Psoas muscle (tissue), 8 donors: Measurements from ENCODE around the gene FDXACB1. TPM values are rescaled to one million over a fixed set of nuclear protein-coding genes. Genes with fewer than 3 reads are reported as not detected.
A peak's percentile ranks its signal among the peaks of the same experiment; 100 is the strongest.

Experiments
- ATAC-seq, 4 donors: fragments of 200-7000 bp; cut with Tn5 transposase; one replicate each; pipeline ENCODE4 v1.9.1; 2020; ENCODE audit warnings: moderate library complexity in 3 of 4, mild to moderate bottlenecking in 2 of 4
- DNase-seq, 2 donors: peaks; one replicate each; pipeline ENCODE4 v3.0.0-alpha.2; 2020
- H3K27ac ChIP-seq: fragments of 200-600 bp; one replicate; pipeline ENCODE4 v1.8.0; 2022
- H3K27me3 ChIP-seq, 3 donors: fragments of 200-600 bp in 1 of 3; one replicate each; pipeline versions ENCODE4 v1.6.1 to v1.8.0; 2013 to 2022; ENCODE audit warnings: low read length in 2 of 3, mild to moderate bottlenecking in 2 of 3, moderate library complexity in 1 of 3; ENCODE audit not compliant: insufficient read depth in 3 of 3
- H3K36me3 ChIP-seq, 2 donors: fragments of 200-600 bp in 1 of 2; one replicate each; pipeline versions ENCODE4 v1.6.1 to v1.8.0; 2013 to 2022; ENCODE audit warnings: low read depth in 1 of 2, mild to moderate bottlenecking in 1 of 2, moderate library complexity in 1 of 2; ENCODE audit not compliant: insufficient read depth in 1 of 2
- H3K4me1 ChIP-seq: fragments of 200-600 bp; one replicate; pipeline ENCODE4 v1.8.0; 2022
- H3K4me3 ChIP-seq: fragments of 200-600 bp; one replicate; pipeline ENCODE4 v1.8.0; 2022; ENCODE audit warnings: mild to moderate bottlenecking
- H3K9me3 ChIP-seq: fragments of 200-600 bp; one replicate; pipeline ENCODE4 v1.8.0; 2022
- WGBS, 3 donors: extraction: QIAGEN DNeasy Blood & Tissue Kit; methylation state at CpG; one replicate each; pipeline versions ENCODE4 v1.1.6 to v1.1.7; 2013; 5-methylcytosine and 5-hydroxymethylcytosine counted together
- intact Hi-C, 2 donors: fragments of 100-400 bp; cut with DNase I; formaldehyde crosslinking; loops; one replicate each; pipeline versions ENCODE4 v1.11.0 to v1.14.2; 2022
- polyA plus RNA-seq, 3 donors: library from polyadenylated mRNA; stranded (reverse); fragments of 200-250 nt; gene quantifications; one replicate each; pipeline ENCODE4 v1.2.3, GENCODE V29; 2013
- total RNA-seq, 4 donors: library from RNA; stranded (reverse); fragmentation: NEBNext Ultra II Directional in 2 of 4; extraction: Animal tissue kit (Norgen Biotek cat#: 25700) in 2 of 4; gene quantifications; one replicate each; pipeline versions ENCODE4 v1.2.1 to v1.2.4, GENCODE V29; 2021 to 2023
- TF ChIP-seq, protein P1 (sequence below): fragments of 200-600 bp; IDR thresholded peaks from one replicate; pipeline ENCODE4 v1.8.0; 2022; ENCODE audit warnings: antibody characterized with exemption
- donor health status: healthy with polysubstance abuse.
- donor health status: DM: no; HTN: no; CAD: no; lungs with moderate emphysema.
- donor health status: Bipolar disorder and iron deficiency.
- donor health status: healthy.
- donor health status: DM: yes; HTN: yes; CAD: no.
- donor health status: DM: no; HTN: no; CAD: no.
- donor health status: DM: no; HTN: no; CAD: no.
- donor health status: DM: yes; HTN: yes; CAD: no.

Gene FDXACB1
- total and polyA plus RNA-seq, 7 donors: 0.45 to 1.1 (median 0.77) TPM

DNA sequence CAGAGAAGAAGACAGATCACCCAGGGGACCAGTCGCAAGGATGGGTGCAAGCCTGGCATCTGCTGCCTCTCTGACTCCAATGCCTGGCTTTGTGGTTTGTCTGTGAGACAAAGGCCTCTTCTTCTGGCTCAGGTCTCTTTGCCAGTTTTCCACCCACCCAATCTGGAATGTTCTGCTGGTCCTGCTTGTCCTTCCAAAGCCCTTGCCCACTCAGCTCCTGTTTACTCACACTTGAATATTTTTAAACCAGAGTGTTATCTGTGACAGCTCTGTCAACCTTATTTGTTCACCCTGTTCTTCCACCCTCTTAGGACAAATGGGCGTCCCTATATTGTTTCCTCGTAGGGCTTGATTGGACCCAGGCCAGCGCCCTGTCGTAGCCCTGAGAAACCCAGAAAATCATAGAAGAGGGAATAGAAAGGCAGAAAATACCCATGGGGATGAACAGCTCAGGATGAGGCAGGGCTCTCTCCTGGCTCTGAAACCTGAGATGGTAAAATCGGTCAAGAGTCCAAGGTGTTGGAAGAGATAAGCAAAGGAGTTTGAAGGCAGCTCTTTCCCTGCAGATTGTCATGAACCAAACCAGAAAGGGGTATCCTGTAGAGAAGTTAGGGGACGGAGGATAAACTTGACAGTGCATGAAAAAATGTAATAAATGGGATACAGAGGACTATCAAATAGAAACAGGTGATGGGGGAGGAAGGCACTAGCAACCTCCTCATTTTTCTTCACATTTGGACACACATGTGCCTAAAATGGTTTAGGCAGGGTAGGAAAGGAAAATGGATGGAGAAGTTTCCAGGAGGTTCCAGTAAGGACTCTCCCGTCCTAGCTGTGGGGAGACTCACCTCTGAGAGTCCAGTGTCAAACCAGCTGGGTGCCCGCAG lies 32.0 kb upstream of the FDXACB1 start:
- H3K27me3 ChIP-seq: no peaks in the 10 kb centered on the region
- H3K27ac ChIP-seq: peak overlapping the region; percentile 95
- H3K36me3 ChIP-seq: peaks cover 0 to 30% of the 10 kb centered on the region in 2 donors
- H3K4me3 ChIP-seq: peak overlapping the region; percentile 82
- ATAC-seq (no peak), DNase-seq (peak in 1 of 2 donors; percentile 60)
- TF ChIP-seq, protein P1, sequence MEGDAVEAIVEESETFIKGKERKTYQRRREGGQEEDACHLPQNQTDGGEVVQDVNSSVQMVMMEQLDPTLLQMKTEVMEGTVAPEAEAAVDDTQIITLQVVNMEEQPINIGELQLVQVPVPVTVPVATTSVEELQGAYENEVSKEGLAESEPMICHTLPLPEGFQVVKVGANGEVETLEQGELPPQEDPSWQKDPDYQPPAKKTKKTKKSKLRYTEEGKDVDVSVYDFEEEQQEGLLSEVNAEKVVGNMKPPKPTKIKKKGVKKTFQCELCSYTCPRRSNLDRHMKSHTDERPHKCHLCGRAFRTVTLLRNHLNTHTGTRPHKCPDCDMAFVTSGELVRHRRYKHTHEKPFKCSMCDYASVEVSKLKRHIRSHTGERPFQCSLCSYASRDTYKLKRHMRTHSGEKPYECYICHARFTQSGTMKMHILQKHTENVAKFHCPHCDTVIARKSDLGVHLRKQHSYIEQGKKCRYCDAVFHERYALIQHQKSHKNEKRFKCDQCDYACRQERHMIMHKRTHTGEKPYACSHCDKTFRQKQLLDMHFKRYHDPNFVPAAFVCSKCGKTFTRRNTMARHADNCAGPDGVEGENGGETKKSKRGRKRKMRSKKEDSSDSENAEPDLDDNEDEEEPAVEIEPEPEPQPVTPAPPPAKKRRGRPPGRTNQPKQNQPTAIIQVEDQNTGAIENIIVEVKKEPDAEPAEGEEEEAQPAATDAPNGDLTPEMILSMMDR: no peak
- intact Hi-C loops: loop anchor here (5.0 kb wide), 1 partner anchor 34 kb away; the partner anchor contains the start of genes CFAP68 (in 2 of the 2) and FDXACB1 (in 2 of the 2)
- H3K4me1 ChIP-seq: peaks cover 15% of the 10 kb centered on the region
- WGBS, 3 donors: 19 to 28% (median 21%) methylated on average over 9 of the region's 9 CpGs
- no peaks in the 10 kb centered on the region for H3K9me3 ChIP-seq

DNA sequence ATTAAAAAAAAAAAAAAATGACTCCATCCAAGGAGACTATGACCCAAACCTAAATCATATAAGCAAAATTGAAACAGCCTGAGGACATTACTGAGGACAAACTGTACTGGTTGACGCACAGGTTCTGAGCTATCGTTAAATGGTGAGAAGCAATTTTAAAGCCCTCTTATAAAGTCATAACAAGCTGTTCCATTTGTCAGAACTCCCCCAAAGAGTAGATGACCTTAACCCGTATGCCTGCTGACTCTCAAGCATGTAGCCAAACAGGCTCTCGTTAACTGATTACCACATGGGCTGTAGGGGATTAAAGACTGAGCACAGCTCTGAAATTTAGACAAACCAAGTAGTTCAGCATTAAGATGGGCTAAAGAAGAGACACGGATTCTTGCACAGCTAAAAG lies 30.4 kb upstream of the FDXACB1 start:
- Histone ChIP-seq H3K4me1 (peaks cover 7% of the 10 kb centered on the region), H3K4me3 (peak overlapping the region; percentile 82), H3K9me3 (no peaks in the 10 kb centered on the region), H3K27ac (peak overlapping the region; percentile 95), H3K27me3 (no peaks in the 10 kb centered on the region), H3K36me3 (peaks cover 0 to 30% of the 10 kb centered on the region in 2 donors)
- TF ChIP-seq, protein P1: no peak
- DNase-seq (no peak), ATAC-seq (no peak)
- 23 to 34% (median 25%) methylated on average over 5 of the region's 5 CpGs for WGBS, 3 donors
- intact Hi-C loops: no loop called here

DNA sequence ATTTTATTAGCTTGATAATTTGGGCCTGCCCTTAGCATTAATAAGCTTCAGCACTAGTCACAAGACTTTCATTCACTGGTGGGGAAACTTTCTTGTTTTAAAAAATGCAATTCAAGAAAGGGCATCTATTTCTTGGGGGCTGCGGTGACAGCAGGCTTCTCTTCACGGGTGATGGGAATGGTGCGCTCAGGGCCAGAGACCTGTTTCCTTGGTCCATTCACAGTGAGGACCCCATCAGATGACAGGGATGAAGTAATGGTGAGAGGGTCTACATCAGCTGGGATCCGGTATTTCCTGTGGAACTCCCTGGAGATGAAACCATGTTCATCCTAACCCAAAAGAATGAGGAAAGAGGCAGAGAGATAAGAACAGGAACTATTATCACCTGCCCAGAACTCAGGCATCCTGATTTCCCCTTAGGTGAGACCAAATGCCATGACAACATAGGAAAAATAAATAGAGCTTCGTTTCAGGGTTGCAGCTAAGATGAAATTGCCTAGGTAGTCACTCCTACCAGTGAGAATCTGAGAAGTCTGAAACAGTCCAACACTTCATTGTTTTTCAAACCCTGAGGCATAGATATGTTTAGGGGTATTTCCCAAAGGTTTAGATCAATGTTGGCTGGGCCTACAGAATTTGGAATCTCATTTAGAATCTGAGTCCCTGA lies 29.8 kb upstream of the FDXACB1 start:
- Histone ChIP-seq H3K9me3 (no peaks in the 10 kb centered on the region), H3K4me3 (peak overlapping the region; percentile 82), H3K27me3 (no peaks in the 10 kb centered on the region), H3K27ac (peak overlapping the region; percentile 95), H3K4me1 (peaks cover 4% of the 10 kb centered on the region), H3K36me3 (peaks cover 0 to 30% of the 10 kb centered on the region in 2 donors)
- DNase-seq (no peak), ATAC-seq (no peak)
- TF ChIP-seq, protein P1: no peak
- intact Hi-C loops: no loop called here
- WGBS, 3 donors: 52 to 60% (median 54%) methylated on average over 5 of the region's 5 CpGs

DNA sequence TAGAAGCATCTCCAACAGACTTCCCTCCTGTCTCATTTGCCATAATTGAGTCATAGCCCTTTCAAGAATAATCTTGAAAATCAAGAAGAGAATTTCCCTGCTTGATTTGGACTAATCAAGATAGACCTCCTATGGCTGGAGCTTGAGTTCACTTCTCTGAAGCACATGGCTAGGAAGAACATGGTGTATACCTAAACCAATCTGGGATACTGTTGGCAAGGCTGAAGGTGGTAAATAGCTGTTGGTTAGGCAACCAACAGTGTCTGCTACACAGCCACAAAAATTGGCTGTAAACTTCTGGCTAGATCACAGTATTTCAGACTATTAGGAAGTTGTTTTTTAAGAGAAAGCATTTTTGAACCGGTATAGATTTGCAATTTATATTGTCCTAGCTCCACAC lies 27.7 kb upstream of the FDXACB1 start:
- WGBS, 3 donors: 53 to 72% (median 61%) methylated on average over 1 of the region's 1 CpG
- ATAC-seq (peak; percentile 24 to 48 (median 36)), DNase-seq (no peak)
- Histone ChIP-seq H3K36me3 (peaks cover 0 to 30% of the 10 kb centered on the region in 2 donors), H3K27me3 (no peaks in the 10 kb centered on the region), H3K4me3 (no peak overlapping the region), H3K9me3 (no peaks in the 10 kb centered on the region), H3K4me1 (peaks cover 4% of the 10 kb centered on the region), H3K27ac (peak overlapping the region; percentile 95)
- intact Hi-C loops: no loop called here
- TF ChIP-seq, protein P1: no peak
